Brain microvascular endothelial cell (primary cell): ENCODE measurements around the gene PTOV1.
A peak's percentile ranks its signal among the peaks of the same experiment; 100 is the strongest.
"Not testable (repeated sequence)": the region's sequence is repeated elsewhere in the genome, so short reads cannot be mapped to it uniquely, and the experiment has no call there.

Experiments used
- DNase-seq: peaks from one replicate; pipeline ENCODE4 v3.0.0-alpha.2; 2020
- H3K27ac ChIP-seq: fragments of 250-450 bp; sonication (Bioruptor Pico); 2 replicates; pipeline ENCODE4 v1.5.1; 2020; ENCODE audit warnings: mild to moderate bottlenecking, moderate library complexity
- H3K27me3 ChIP-seq: fragments of 250-450 bp; sonication (Bioruptor Pico); replicated peaks from 2 replicates; pipeline ENCODE4 v1.5.1; 2020; ENCODE audit warnings: mild to moderate bottlenecking
- H3K36me3 ChIP-seq: fragments of 250-450 bp; sonication (Bioruptor Pico); replicated peaks from 2 replicates; pipeline ENCODE4 v1.5.1; 2020; ENCODE audit warnings: mild to moderate bottlenecking
- H3K4me3 ChIP-seq: 2 replicates; pipeline ENCODE4 v1.5.1; 2011; ENCODE audit warnings: low read depth, mild to moderate bottlenecking, control low read depth, low read length, moderate library complexity
- CTCF ChIP-seq: IDR thresholded peaks from 2 replicates; pipeline ENCODE4 v1.5.1; 2011; ENCODE audit warnings: low read depth, mild to moderate bottlenecking, moderate library complexity, low read length, control low read depth, inconsistent platforms; ENCODE audit errors: missing control alignments
- in situ Hi-C: cut with HindIII; loops from 2 replicates; pipeline ENCODE4 v1.10.0; 2017; ENCODE audit warnings: low sequenced_read_pairs, low pct_ligation_motif_present

The PTOV1 gene

GRCh38 chr19:49814010-49814409, 36.9 kb upstream of the PTOV1 start:
- peak overlapping the region; percentile 94 for H3K27ac ChIP-seq
- TF ChIP-seq CTCF: no peak
- in situ Hi-C loops: no loop called here
- no peaks in the 10 kb centered on the region for H3K27me3 ChIP-seq
- DNase-seq: no peak
- no peaks in the 10 kb centered on the region for H3K36me3 ChIP-seq
- peak overlapping the region; percentile 88 for H3K4me3 ChIP-seq

DNA sequence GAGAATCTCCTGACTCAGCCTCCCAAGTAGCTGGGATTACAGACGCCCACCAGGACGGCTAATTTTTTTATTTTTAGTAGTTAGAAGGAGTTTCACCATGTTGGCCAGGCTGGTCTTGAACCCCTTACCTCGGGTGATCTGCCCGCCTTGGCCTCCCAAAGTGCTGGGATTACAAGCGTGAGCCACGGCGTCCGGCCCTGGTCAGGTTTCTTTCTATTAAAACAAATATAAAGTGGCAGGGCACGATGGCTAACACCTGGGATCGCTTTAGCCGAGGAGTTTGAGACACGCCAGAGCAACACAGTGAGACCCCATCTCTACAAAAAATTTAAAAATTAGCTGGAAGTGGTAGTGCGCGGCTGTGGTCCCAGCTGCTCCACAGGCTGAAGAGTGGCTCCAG, 34.4 kb upstream of the PTOV1 start:
- H3K27me3 ChIP-seq: no peaks in the 10 kb centered on the region
- no peak overlapping the region for H3K4me3 ChIP-seq

GRCh38 chr19:49817964-49818648, 32.9 kb upstream of the PTOV1 start, which contains the start of gene MED25:
Gene MED25, plus strand, starts transcription at chr19:49818289. Its CDS starts 53 bp downstream, at chr19:49818342.
- Histone ChIP-seq H3K27ac (peak within 1 kb of the TSS; percentile 98), H3K4me3 (peak within 1 kb of the TSS; percentile 96), H3K36me3 (peaks cover 8% of the 10 kb centered on the region), H3K27me3 (no peaks in the 10 kb centered on the region)
- in situ Hi-C loops: no loop called here
- peak; percentile 60 for DNase-seq
- TF ChIP-seq CTCF: no peak

More for the DNA sequence above, 34.4 kb upstream of the PTOV1 start:
- DNase-seq: no peak
- in situ Hi-C loops: no loop called here
- peaks cover 4% of the 10 kb centered on the region for H3K36me3 ChIP-seq
- H3K27ac ChIP-seq: peak overlapping the region; percentile 98
- TF ChIP-seq CTCF: no peak

GRCh38 chr19:49818649-49819370, 32.1 kb upstream of the PTOV1 start:
- Histone ChIP-seq H3K36me3 (peaks cover 13% of the 10 kb centered on the region), H3K4me3 (peak overlapping the region; percentile 96), H3K27me3 (no peaks in the 10 kb centered on the region), H3K27ac (peak overlapping the region; percentile 98)
- in situ Hi-C loops: no loop called here
- no peak for TF ChIP-seq CTCF
- DNase-seq: no peak

- H3K27me3 ChIP-seq, H3K27ac ChIP-seq, in situ Hi-C loops, DNase-seq: not testable (repeated sequence)
- peaks cover 17% of the 10 kb centered on the region for H3K36me3 ChIP-seq
- H3K4me3 ChIP-seq: peak overlapping the region; percentile 96
Measured at GRCh38 chr19:49819452-49820115, 31.4 kb upstream of the PTOV1 start.

- H3K4me3 ChIP-seq: no peak overlapping the region
- no peaks in the 10 kb centered on the region for H3K27me3 ChIP-seq
- in situ Hi-C loops: no loop called here
- no peak overlapping the region for H3K27ac ChIP-seq
- TF ChIP-seq CTCF: no peak
- no peak for DNase-seq
- peaks cover 17% of the 10 kb centered on the region for H3K36me3 ChIP-seq
Measured at GRCh38 chr19:49820125-49820524, 30.8 kb upstream of the PTOV1 start.
